Ascending aorta (tissue), 2 donors: ENCODE data around the gene FOXA3. TPM values are rescaled to one million over a fixed set of nuclear protein-coding genes. Genes with fewer than 3 reads are reported as not detected.

ENCODE experiments used
- DNase-seq, 2 donors: peaks; one replicate each; pipeline ENCODE4 v3.0.0-alpha.2; 2019; ENCODE audit warnings: low spot score in 2 of 2
- H3K27ac ChIP-seq, 2 donors: fragments of 200-600 bp; sonication (generic); one replicate each; pipeline ENCODE4 v1.5.1; 2016 to 2017; ENCODE audit warnings: mild to moderate bottlenecking in 1 of 2
- H3K27me3 ChIP-seq: fragments of 200-600 bp; sonication (generic); one replicate; pipeline ENCODE4 v1.5.1; 2017
- H3K36me3 ChIP-seq, 2 donors: fragments of 200-600 bp; sonication (generic); one replicate each; pipeline ENCODE4 v1.5.1; 2016
- H3K4me1 ChIP-seq, 2 donors: fragments of 200-600 bp; sonication (generic); one replicate each; pipeline ENCODE4 v1.5.1; 2016 to 2017; ENCODE audit warnings: mild to moderate bottlenecking in 1 of 2
- H3K4me3 ChIP-seq, 2 donors: fragments of 200-600 bp; sonication (generic); one replicate each; pipeline ENCODE4 v1.5.1; 2016 to 2017; ENCODE audit warnings: mild to moderate bottlenecking in 1 of 2
- H3K9me3 ChIP-seq, 2 donors: fragments of 200-600 bp; sonication (generic); one replicate each; pipeline ENCODE4 v1.5.1; 2016
- intact Hi-C: fragments of 100-400 bp; cut with DNase I; formaldehyde crosslinking; loops from one replicate; pipeline ENCODE4 v1.15.1; 2023
- total RNA-seq: library from RNA; depleted of rRNA; stranded (reverse); fragments of >200 nt; gene quantifications from one replicate; pipeline ENCODE4 v1.1.0, GENCODE V29; 2016
- TF ChIP-seq, protein P1 (sequence below), 3 experiments: fragments of 200-600 bp in 2 of 3; fragments of 450-650 bp in 1 of 3; sonication (generic) in 2 of 3; IDR thresholded peaks; one replicate each; pipeline ENCODE4 v1.5.1; 2016 to 2019; ENCODE audit warnings: antibody characterized with exemption in 3 of 3, mild to moderate bottlenecking in 1 of 3, moderate library complexity in 1 of 3

Gene FOXA3
- total RNA-seq, 1 donor from 2014 or later, result not detected

DNA sequence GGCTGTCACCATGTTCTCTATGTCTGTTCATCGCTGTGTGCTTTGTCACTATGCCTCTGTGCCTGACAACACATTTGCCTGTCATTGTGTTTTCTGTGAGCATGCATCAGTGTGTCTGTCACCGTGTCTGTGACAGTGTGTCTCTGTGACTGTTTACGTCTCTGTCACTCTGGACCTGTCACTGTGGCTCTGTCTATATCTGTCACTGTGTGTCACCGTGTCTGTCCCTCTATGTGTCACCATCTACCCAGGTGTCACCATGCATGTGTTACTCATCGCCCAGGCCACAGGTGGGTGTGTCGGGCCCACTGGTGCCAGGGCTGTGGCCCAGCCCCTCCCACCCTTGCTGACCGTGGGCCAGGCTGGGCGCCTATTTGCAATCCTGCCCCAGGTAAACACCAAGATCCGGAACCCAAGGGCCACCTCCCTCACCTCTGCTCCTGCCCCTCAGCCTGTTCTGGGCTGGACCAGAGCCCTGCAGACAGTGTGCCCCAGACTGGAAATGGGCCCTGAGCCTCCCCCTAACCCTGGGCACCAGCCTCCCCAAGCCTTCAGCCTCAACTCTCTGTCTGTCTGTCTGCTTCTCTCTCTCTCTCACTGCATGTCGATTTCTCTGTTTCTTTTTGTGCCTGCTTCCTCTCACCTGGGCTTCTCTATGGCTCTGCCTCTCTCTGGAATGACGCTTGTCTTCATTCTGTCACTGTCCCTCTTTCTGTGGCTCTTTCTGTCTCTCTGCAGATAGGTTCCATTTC, 14.1 kb downstream of the FOXA3 start:
- no peak for DNase-seq
- TF ChIP-seq, protein P1, sequence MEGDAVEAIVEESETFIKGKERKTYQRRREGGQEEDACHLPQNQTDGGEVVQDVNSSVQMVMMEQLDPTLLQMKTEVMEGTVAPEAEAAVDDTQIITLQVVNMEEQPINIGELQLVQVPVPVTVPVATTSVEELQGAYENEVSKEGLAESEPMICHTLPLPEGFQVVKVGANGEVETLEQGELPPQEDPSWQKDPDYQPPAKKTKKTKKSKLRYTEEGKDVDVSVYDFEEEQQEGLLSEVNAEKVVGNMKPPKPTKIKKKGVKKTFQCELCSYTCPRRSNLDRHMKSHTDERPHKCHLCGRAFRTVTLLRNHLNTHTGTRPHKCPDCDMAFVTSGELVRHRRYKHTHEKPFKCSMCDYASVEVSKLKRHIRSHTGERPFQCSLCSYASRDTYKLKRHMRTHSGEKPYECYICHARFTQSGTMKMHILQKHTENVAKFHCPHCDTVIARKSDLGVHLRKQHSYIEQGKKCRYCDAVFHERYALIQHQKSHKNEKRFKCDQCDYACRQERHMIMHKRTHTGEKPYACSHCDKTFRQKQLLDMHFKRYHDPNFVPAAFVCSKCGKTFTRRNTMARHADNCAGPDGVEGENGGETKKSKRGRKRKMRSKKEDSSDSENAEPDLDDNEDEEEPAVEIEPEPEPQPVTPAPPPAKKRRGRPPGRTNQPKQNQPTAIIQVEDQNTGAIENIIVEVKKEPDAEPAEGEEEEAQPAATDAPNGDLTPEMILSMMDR (IDR thresholded peaks at IDR 0.05), result no peak
- no peak overlapping the region for H3K4me3 ChIP-seq
- H3K36me3 ChIP-seq, result no peaks in the 10 kb centered on the region
- H3K27me3 ChIP-seq, result no peaks in the 10 kb centered on the region
- no peaks in the 10 kb centered on the region for H3K9me3 ChIP-seq
- H3K4me1 ChIP-seq, result peaks cover 7 to 15% of the 10 kb centered on the region in 2 donors
- no peak overlapping the region for H3K27ac ChIP-seq
- intact Hi-C loops, result no loop called here

DNA sequence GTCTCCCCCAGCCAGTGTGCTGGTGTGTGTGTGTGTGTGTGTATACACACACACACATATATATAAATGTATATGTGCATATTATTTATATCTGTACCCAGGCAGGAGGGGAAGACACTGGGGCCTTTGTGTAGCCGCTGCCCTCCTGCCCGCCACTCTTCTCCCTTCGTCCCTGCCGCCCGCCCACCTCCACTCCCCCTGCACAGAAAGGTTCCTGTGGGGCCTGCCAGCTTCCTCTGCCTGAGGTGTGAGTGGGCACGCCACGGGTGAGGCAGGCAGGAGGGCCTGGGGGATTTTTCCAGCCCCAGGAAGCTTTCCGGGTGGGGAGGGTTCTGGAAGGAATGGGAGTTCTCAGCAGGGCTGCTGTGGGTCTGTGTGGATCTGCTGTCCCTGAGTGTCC, 14.9 kb downstream of the FOXA3 start:
- Histone ChIP-seq H3K27me3 (no peaks in the 10 kb centered on the region), H3K9me3 (no peaks in the 10 kb centered on the region), H3K4me1 (peaks cover 9 to 22% of the 10 kb centered on the region in 2 donors), H3K4me3 (no peak overlapping the region), H3K27ac (no peak overlapping the region), H3K36me3 (peaks cover 2 to 3% of the 10 kb centered on the region in 2 donors)
- intact Hi-C loops, result no loop called here
- TF ChIP-seq, protein P1 (IDR thresholded peaks at IDR 0.05), result no peak
- DNase-seq, result no peak

DNA sequence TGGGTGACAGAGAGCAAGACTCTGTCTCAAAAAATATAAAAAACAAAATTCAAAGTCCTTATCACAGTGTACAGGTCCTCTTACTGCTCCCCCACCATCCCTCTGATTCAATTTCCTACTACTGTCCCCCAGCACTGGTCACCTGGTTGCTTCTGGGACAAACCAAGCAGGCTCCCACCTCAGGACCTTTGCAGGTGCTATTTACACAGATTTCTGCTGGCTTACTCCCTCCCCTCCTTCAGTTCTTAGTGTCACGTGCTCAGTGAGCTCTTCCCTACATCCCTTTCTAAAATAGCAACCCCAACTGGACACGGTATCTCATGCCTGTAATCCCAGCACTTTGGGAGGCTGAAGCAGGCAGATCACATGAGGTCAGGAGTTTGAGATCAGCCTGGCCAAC, 15.8 kb downstream of the FOXA3 start:
- TF ChIP-seq, protein P1 (IDR thresholded peaks at IDR 0.05), result no peak
- intact Hi-C loops, result no loop called here
- H3K27me3 ChIP-seq, result no peaks in the 10 kb centered on the region
- H3K27ac ChIP-seq, result no peak overlapping the region
- H3K36me3 ChIP-seq, result peaks cover 7 to 9% of the 10 kb centered on the region in 2 donors
- no peak overlapping the region for H3K4me3 ChIP-seq
- no peaks in the 10 kb centered on the region for H3K9me3 ChIP-seq
- DNase-seq, result no peak
- peaks cover 18 to 31% of the 10 kb centered on the region in 2 donors for H3K4me1 ChIP-seq

DNA sequence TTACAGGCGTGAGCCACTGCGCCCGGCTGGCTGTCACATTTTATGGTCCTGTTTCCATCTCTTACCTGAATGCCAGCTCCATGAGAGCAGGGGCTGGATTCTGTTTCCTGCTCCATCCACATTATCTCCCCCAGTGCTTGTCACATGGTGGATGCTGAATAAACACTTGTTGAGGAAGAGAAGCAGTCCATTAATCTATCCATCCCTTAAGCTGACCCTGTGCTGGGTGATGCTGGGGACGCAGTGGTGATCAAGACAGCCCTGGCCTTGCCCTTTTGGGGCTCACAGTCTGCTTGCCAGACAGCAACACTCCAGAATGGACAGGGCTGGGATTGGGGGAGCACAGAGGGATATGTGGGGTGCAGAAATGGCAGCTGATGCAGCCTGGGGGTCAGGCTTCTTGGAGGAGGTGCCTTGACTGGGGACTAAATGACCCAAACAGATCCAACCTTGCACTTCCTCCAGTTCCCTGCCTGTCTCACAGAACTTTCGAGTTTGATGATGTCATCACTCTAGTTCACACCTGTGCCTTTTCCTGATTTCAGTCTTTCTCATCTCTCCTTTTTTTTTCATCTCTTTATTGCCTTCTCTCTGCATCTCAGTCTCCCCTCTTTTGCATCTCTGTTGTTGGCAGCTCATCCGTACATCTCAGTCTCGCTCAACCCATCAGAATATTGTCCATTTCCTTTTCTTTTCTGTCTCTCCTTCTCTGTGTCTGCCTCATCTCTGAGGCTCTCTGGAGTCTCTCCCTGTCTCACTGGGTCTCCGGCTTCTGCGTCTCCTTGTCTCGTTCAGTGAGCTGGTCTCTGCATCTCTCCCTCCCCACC, 17.2 kb downstream of the FOXA3 start:
- DNase-seq, result no peak
- Histone ChIP-seq H3K36me3 (peaks cover 7 to 9% of the 10 kb centered on the region in 2 donors), H3K9me3 (no peaks in the 10 kb centered on the region), H3K27me3 (no peaks in the 10 kb centered on the region), H3K27ac (no peak overlapping the region), H3K4me1 (peaks cover 22 to 37% of the 10 kb centered on the region in 2 donors), H3K4me3 (no peak overlapping the region)
- intact Hi-C loops, result no loop called here
- TF ChIP-seq, protein P1 (IDR thresholded peaks at IDR 0.05), result no peak

DNA sequence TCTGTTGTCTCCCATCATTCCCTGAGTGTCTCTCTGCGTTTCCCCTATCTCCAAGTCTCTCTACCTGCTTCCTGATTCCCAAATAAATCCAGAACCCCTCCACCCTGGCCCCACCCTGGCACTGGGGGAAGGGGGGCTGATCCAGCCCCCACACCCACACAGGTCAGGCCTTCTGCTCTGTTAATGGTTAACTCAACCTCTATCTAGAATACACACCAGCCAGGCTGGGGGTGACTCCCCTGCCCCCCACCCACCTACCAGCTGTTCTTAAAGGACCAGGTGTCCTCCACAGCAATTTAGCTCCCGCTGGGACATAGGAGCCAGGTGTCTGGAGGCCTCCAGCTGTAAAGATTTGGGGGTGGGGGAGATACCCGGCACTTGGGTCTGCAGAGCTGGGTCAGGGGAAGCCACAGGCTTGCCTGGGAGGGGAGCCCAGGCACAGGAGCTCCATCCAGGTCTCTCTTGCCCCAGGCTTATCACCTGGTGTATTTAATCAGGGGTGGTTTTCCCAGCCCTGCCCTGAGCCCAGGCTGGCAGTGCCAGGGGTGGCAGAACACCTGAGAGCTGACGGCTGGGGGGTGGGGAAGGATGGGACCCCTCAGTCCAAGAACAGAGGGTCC, 17.9 kb downstream of the FOXA3 start:
- intact Hi-C loops, result no loop called here

More for the DNA sequence above, 17.9 kb downstream of the FOXA3 start:
- Histone ChIP-seq H3K27ac (no peak overlapping the region), H3K9me3 (no peaks in the 10 kb centered on the region), H3K4me1 (peaks cover 22 to 35% of the 10 kb centered on the region in 2 donors), H3K4me3 (no peak overlapping the region), H3K36me3 (peaks cover 7 to 9% of the 10 kb centered on the region in 2 donors), H3K27me3 (no peaks in the 10 kb centered on the region)
- TF ChIP-seq, protein P1 (IDR thresholded peaks at IDR 0.05), result no peak
- DNase-seq, result no peak
